Measurements from ENCODE around the gene ZNF319.

DNA sequence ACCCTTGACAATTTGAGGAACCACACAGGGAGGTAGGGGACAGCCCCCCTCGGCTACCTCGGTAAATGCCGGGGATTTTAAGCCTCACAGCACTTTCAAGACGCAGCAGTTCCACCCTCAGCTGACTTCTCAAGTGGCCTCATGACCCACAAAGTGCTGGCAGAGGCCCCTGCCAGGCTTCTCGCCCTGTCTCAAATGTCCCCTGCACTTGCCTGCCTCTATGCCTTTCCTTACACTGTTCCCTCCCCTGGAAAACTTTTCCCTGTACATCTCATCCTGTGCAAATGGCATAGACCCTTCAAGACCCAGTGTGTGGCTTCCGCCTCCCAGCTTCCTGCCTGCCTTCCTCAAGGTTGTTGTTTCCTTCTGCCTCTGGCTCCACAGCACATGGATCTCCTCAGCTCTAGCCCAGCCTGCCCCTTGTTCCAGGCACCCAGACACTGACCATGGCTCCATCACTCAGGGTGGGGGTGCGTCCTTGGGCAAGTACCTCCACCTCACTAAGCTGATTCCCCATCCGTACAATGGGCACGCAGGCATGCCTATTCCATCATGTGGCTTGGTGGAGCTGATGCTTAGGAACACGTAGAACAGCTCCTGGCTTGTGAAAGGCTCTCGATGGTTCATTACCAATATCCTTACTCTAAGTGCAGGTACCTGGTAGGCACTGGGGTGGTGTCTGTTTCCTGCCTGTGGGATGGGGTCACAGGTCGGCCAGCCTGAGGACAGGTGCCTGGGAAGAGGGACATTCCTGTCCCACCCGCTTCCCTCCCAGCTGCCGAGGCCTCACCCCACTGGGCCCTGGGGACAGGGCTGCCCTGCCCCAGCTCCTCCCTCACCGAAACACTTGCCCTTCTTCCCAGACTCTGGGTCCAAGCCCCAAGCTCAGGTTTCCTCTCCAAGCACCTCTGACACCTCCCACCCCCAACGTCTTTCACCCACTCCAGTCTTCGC is 49.0 kb upstream of the ZNF319 start:
- TF ChIP-seq, protein P1, sequence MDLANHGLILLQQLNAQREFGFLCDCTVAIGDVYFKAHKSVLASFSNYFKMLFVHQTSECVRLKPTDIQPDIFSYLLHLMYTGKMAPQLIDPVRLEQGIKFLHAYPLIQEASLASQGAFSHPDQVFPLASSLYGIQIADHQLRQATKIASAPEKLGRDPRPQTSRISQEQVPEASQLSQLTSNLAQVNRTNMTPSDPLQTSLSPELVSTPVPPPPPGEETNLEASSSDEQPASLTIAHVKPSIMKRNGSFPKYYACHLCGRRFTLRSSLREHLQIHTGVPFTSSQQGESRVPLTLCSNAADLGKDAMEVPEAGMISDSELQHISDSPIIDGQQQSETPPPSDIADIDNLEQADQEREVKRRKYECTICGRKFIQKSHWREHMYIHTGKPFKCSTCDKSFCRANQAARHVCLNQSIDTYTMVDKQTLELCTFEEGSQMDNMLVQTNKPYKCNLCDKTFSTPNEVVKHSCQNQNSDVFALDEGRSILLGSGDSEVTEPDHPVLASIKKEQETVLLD (CRISPR knock-in tag; IDR thresholded peaks at IDR 0.05; ENCODE audit: low read depth): no peak
- TF ChIP-seq, protein P2, sequence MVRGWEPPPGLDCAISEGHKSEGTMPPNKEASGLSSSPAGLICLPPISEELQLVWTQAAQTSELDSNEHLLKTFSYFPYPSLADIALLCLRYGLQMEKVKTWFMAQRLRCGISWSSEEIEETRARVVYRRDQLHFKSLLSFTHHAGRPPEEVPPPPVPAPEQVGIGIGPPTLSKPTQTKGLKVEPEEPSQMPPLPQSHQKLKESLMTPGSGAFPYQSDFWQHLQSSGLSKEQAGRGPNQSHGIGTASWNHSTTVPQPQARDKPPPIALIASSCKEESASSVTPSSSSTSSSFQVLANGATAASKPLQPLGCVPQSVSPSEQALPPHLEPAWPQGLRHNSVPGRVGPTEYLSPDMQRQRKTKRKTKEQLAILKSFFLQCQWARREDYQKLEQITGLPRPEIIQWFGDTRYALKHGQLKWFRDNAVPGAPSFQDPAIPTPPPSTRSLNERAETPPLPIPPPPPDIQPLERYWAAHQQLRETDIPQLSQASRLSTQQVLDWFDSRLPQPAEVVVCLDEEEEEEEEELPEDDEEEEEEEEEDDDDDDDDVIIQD (CRISPR knock-in tag; IDR thresholded peaks at IDR 0.05; ENCODE audit: low read depth): no peak
- TF ChIP-seq ASH2L (IDR thresholded peaks at IDR 0.05; ENCODE audit: insufficient read length, low read depth, low read length): no peak
- no peak for TF ChIP-seq ZNF510 (CRISPR knock-in tag; IDR thresholded peaks at IDR 0.05; ENCODE audit: low read depth)
- TF ChIP-seq, protein P3, sequence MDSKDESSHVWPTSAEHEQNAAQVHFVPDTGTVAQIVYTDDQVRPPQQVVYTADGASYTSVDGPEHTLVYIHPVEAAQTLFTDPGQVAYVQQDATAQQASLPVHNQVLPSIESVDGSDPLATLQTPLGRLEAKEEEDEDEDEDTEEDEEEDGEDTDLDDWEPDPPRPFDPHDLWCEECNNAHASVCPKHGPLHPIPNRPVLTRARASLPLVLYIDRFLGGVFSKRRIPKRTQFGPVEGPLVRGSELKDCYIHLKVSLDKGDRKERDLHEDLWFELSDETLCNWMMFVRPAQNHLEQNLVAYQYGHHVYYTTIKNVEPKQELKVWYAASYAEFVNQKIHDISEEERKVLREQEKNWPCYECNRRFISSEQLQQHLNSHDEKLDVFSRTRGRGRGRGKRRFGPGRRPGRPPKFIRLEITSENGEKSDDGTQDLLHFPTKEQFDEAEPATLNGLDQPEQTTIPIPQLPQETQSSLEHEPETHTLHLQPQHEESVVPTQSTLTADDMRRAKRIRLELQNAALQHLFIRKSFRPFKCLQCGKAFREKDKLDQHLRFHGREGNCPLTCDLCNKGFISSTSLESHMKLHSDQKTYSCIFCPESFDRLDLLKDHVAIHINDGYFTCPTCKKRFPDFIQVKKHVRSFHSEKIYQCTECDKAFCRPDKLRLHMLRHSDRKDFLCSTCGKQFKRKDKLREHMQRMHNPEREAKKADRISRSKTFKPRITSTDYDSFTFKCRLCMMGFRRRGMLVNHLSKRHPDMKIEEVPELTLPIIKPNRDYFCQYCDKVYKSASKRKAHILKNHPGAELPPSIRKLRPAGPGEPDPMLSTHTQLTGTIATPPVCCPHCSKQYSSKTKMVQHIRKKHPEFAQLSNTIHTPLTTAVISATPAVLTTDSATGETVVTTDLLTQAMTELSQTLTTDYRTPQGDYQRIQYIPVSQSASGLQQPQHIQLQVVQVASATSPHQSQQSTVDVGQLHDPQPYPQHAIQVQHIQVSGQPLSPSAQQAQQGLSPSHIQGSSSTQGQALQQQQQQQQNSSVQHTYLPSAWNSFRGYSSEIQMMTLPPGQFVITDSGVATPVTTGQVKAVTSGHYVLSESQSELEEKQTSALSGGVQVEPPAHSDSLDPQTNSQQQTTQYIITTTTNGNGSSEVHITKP (CRISPR knock-in tag; IDR thresholded peaks at IDR 0.05; ENCODE audit: low read depth): no peak
- no peak for TF ChIP-seq NR2C2 (CRISPR knock-in tag; IDR thresholded peaks at IDR 0.05; ENCODE audit: borderline replicate concordance)
- TF ChIP-seq SNRNP70 (IDR thresholded peaks at IDR 0.05; ENCODE audit: low read depth, low read length): no peak
- TF ChIP-seq JDP2 (CRISPR knock-in tag; IDR thresholded peaks at IDR 0.05; ENCODE audit: borderline replicate concordance): no peak
